CD8-positive, alpha-beta memory T cell (primary cell): ENCODE measurements around the gene NECTIN1. TPM values are rescaled to one million over a fixed set of nuclear protein-coding genes. Genes with fewer than 3 reads are reported as not detected.
A peak's percentile ranks its signal among the peaks of the same experiment; 100 is the strongest.

Experiments used
- CTCF ChIA-PET: fragments of 350-600 bp; sonication (Branson Sonifier 250); formaldehyde crosslinking; loops from one replicate; lab custom pipeline; 2021; ENCODE audit warnings: antibody characterized with exemption; lab: Charles Lee
- POLR2A ChIA-PET: fragments of 350-600 bp; sonication (Branson Sonifier 250); formaldehyde crosslinking; loops from one replicate; lab custom pipeline; 2021; ENCODE audit warnings: antibody characterized with exemption; lab: Charles Lee
- DNase-seq, 5 donors: peaks; one replicate each; pipeline versions ENCODE4 v3.0.0 to v3.0.0-alpha.2; 2020 to 2022; ENCODE audit warnings: mixed read lengths in 1 of 5
- H3K27ac ChIP-seq: one replicate; pipeline ENCODE4 v1.7.0; 2013; ENCODE audit warnings: low read depth, mild to moderate bottlenecking, low read length, moderate library complexity
- H3K27me3 ChIP-seq: 2 replicates; pipeline ENCODE4 v1.7.0; 2013; ENCODE audit warnings: low read length, mild to moderate bottlenecking; ENCODE audit not compliant: insufficient read depth, poor library complexity, severe bottlenecking
- H3K36me3 ChIP-seq: 2 replicates; pipeline ENCODE4 v1.7.0; 2013; ENCODE audit warnings: mild to moderate bottlenecking, low read length, moderate library complexity; ENCODE audit not compliant: insufficient read depth
- H3K4me1 ChIP-seq: 2 replicates; pipeline ENCODE4 v1.7.0; 2013; ENCODE audit warnings: mild to moderate bottlenecking, low read length, moderate library complexity; ENCODE audit not compliant: insufficient read depth
- H3K4me3 ChIP-seq: 2 replicates; pipeline ENCODE4 v1.7.0; 2013; ENCODE audit warnings: mild to moderate bottlenecking, low read length
- H3K9me3 ChIP-seq: 2 replicates; pipeline ENCODE4 v1.7.0; 2013; ENCODE audit warnings: mild to moderate bottlenecking, low read length
- H3K27ac Mint-ChIP-seq, 8 donors: one replicate each; pipeline ENCODE4 v1.8.0; 2020 to 2021; ENCODE audit warnings: mixed read lengths in 8 of 8, mild to moderate bottlenecking in 6 of 8, inconsistent platforms in 3 of 8, moderate library complexity in 3 of 8
- H3K27me3 Mint-ChIP-seq, 2 donors: one replicate each; pipeline ENCODE4 v1.8.0; 2020 to 2021; ENCODE audit warnings: mixed read lengths in 2 of 2, mild to moderate bottlenecking in 1 of 2, moderate library complexity in 1 of 2
- H3K36me3 Mint-ChIP-seq, 3 donors: one replicate each; pipeline ENCODE4 v1.8.0; 2020 to 2021; ENCODE audit warnings: mixed read lengths in 3 of 3, inconsistent platforms in 1 of 3, mild to moderate bottlenecking in 1 of 3
- H3K4me1 Mint-ChIP-seq, 3 donors: one replicate each; pipeline ENCODE4 v1.8.0; 2020 to 2021; ENCODE audit warnings: mixed read lengths in 3 of 3, inconsistent platforms in 1 of 3, mild to moderate bottlenecking in 1 of 3
- H3K4me3 Mint-ChIP-seq, 7 donors: one replicate each; pipeline ENCODE4 v1.8.0; 2020 to 2021; ENCODE audit warnings: mixed read lengths in 7 of 7, mild to moderate bottlenecking in 6 of 7, moderate library complexity in 4 of 7, inconsistent platforms in 2 of 7
- H3K9me3 Mint-ChIP-seq, 5 donors: one replicate each; pipeline ENCODE4 v1.8.0; 2020 to 2022; ENCODE audit warnings: mixed read lengths in 5 of 5, mild to moderate bottlenecking in 3 of 5, moderate library complexity in 2 of 5, inconsistent platforms in 1 of 5
- polyA plus RNA-seq: library from polyadenylated mRNA; unstranded; fragments of 300-500 nt; fragmentation: Illumina TruSeq; gene quantifications from one replicate; pipeline ENCODE4 v1.2.3, GENCODE V29; 2021
- total RNA-seq, 2 experiments: library from RNA; stranded (reverse); gene quantifications; one replicate each; pipeline ENCODE4 v1.2.3, GENCODE V29; 2021

The NECTIN1 gene
- total and polyA plus RNA-seq, 3 experiments from 2014 or later = 0.35 to 3.8 (median 3.0) TPM

GRCh38 chr11:119730789-119731386 lies 1.9 kb upstream of the NECTIN1 start:
- Mint-ChIP-seq H3K27me3 (peaks cover 36 to 41% of the 10 kb centered on the region in 2 donors), H3K36me3 (peaks cover 0 to 2% (median 0%) of the 10 kb centered on the region in 3 donors), H3K4me1 (peaks cover 12 to 25% (median 12%) of the 10 kb centered on the region in 3 donors), H3K27ac (peak overlapping the region in 1 of 8 donors; percentile 79), H3K9me3 (no peaks in the 10 kb centered on the region), H3K4me3 (peak overlapping the region; percentile 44 to 94 (median 81))
- H3K27me3 ChIP-seq = peaks cover 17% of the 10 kb centered on the region
- ChIA-PET CTCF (no interaction called here), POLR2A (no interaction called here)
- H3K27ac ChIP-seq = no peak overlapping the region
- no peak for DNase-seq
- no peak overlapping the region for H3K4me3 ChIP-seq
- H3K9me3 ChIP-seq = no peaks in the 10 kb centered on the region
- H3K4me1 ChIP-seq = peaks cover 21% of the 10 kb centered on the region
- H3K36me3 ChIP-seq = no peaks in the 10 kb centered on the region

DNA sequence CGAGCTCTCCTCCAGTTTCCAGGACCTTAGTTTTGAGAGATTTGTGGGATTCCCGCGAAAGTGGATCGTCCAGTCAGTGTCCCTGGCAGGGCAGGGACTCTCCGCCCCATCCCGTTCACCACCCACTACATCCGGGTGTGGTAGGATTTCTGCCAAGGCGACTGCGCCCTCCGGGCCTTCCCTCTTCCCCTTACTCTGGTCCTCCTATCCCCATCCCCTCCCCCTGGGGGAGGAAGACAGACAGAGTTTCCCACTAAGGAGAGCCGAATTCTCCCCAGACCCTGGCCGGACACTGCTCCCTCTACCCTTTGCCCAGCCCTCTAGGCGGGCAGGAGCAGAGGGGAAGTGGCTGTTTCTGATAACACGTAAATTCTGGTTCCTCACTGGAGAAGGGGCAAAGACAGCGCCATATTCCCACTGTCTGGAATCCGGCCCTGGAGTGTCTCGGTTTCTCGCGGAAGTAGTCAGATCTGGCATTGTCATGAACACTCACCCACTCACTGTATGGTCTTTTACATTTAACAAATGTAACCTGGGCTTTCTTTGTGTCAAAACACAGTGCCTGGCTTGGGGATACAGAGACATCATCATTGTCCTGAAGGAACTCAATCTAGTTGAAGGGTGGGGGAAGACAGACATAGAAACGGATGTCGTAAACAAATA lies 1.1 kb upstream of the NECTIN1 start:
- Mint-ChIP-seq H3K27me3 (peaks cover 34% of the 10 kb centered on the region in 2 donors), H3K27ac (peak overlapping the region in 5 of 8 donors; percentile 17 to 79 (median 36)), H3K9me3 (no peaks in the 10 kb centered on the region), H3K4me1 (peaks cover 12 to 25% (median 12%) of the 10 kb centered on the region in 3 donors), H3K36me3 (peaks cover 0 to 2% (median 0%) of the 10 kb centered on the region in 3 donors), H3K4me3 (peak overlapping the region; percentile 80 to 94 (median 82))
- Histone ChIP-seq H3K4me1 (peaks cover 21% of the 10 kb centered on the region), H3K27me3 (peaks cover 17% of the 10 kb centered on the region), H3K4me3 (peak overlapping the region; percentile 67), H3K36me3 (no peaks in the 10 kb centered on the region), H3K27ac (no peak overlapping the region), H3K9me3 (no peaks in the 10 kb centered on the region)
- no peak for DNase-seq
- POLR2A ChIA-PET = no interaction called here
- CTCF ChIA-PET = interaction anchor here (0.8 to 1.7 kb wide), 27 partner anchors 7 to 374 kb away, joined by 3 to 18 read pairs (median 5); no protein-coding TSS in a partner anchor

DNA sequence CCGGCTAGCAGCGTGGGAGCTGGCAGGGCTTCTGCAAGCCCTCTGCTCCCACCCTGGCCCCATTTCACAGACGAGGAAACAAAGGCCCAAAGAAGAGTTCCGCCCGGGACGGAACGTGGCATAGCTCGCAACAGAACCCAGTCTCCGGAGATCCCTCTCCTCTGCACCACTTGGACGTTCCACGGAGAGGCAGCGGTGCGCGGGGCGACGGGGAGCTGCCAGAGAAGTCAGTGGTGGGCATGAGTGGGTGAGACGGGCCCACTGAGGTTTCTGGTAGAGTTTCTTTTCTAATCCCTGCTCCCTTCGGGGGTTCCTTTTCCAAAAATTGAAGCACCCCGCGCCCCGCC lies 554 bp upstream of the NECTIN1 start:
- no peaks in the 10 kb centered on the region for H3K36me3 ChIP-seq
- H3K9me3 Mint-ChIP-seq = no peaks in the 10 kb centered on the region
- peak overlapping the region in 5 of 8 donors; percentile 9 to 79 (median 22) for H3K27ac Mint-ChIP-seq
- peaks cover 29 to 34% of the 10 kb centered on the region in 2 donors for H3K27me3 Mint-ChIP-seq
- CTCF ChIA-PET = interaction anchor here (0.8 to 1.7 kb wide), 29 partner anchors 8 to 373 kb away, joined by 3 to 18 read pairs (median 5); no protein-coding TSS in a partner anchor
- H3K4me1 ChIP-seq = peaks cover 21% of the 10 kb centered on the region
- peaks cover 12 to 25% (median 12%) of the 10 kb centered on the region in 3 donors for H3K4me1 Mint-ChIP-seq
- no peak overlapping the region for H3K27ac ChIP-seq
- H3K9me3 ChIP-seq = no peaks in the 10 kb centered on the region
- DNase-seq = no peak
- peak overlapping the region; percentile 80 to 94 (median 82) for H3K4me3 Mint-ChIP-seq
- peaks cover 17% of the 10 kb centered on the region for H3K27me3 ChIP-seq
- POLR2A ChIA-PET = no interaction called here
- peaks cover 0 to 2% (median 0%) of the 10 kb centered on the region in 3 donors for H3K36me3 Mint-ChIP-seq
- H3K4me3 ChIP-seq = peak overlapping the region; percentile 67

DNA sequence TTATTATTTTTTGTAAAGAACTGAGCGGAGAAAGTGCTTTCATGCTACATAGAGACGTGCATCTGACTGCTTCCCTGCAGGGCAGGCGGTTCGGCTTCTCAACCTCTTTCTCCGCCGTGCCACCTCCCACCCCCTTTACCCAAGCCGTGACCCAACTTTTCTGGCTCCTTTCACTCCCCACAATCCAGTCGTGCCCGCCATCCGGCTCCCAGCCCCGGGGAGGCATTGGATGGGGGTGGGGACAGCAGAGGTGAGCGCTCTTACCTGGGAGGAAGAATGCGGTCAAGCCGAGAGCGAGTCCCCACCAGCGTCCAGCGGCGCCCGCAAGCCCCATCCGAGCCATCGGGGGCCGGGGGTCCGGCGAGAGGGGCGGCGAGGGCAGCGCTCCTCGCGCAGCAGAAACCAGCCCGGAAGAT lies 781 bp downstream of the NECTIN1 start:
- Mint-ChIP-seq H3K27me3 (peaks cover 15 to 35% of the 10 kb centered on the region in 2 donors), H3K36me3 (peaks cover 0 to 2% (median 0%) of the 10 kb centered on the region in 3 donors), H3K9me3 (no peaks in the 10 kb centered on the region), H3K4me1 (peaks cover 12 to 25% (median 12%) of the 10 kb centered on the region in 3 donors), H3K27ac (peak overlapping the region; percentile 78 to 92 (median 88)), H3K4me3 (peak overlapping the region; percentile 91 to 97 (median 94))
- Histone ChIP-seq H3K27ac (no peak overlapping the region), H3K4me1 (peaks cover 21% of the 10 kb centered on the region), H3K9me3 (no peaks in the 10 kb centered on the region), H3K36me3 (no peaks in the 10 kb centered on the region), H3K27me3 (peaks cover 17% of the 10 kb centered on the region), H3K4me3 (peak overlapping the region; percentile 61)
- ChIA-PET CTCF (interaction anchor here (1.3 to 1.7 kb wide), 3 partner anchors 8 to 22 kb away, joined by 4 to 6 read pairs (median 4); no protein-coding TSS in a partner anchor), POLR2A (interaction anchor here (0.7 kb wide), 1 partner anchor 16 kb away, joined by 3 read pairs; no protein-coding TSS in a partner anchor)
- peak in 1 of 5 donors; percentile 16 for DNase-seq

GRCh38 chr11:119727523-119728151 lies 1.4 kb downstream of the NECTIN1 start:
- Mint-ChIP-seq H3K4me3 (peak overlapping the region; percentile 91 to 97 (median 94)), H3K9me3 (no peaks in the 10 kb centered on the region), H3K27ac (peak overlapping the region; percentile 78 to 92 (median 88)), H3K4me1 (peaks cover 12 to 25% (median 12%) of the 10 kb centered on the region in 3 donors), H3K36me3 (peaks cover 0 to 2% (median 0%) of the 10 kb centered on the region in 3 donors), H3K27me3 (peaks cover 14 to 32% of the 10 kb centered on the region in 2 donors)
- Histone ChIP-seq H3K27me3 (peaks cover 17% of the 10 kb centered on the region), H3K36me3 (no peaks in the 10 kb centered on the region), H3K9me3 (no peaks in the 10 kb centered on the region), H3K4me3 (peak overlapping the region; percentile 61), H3K4me1 (peaks cover 21% of the 10 kb centered on the region), H3K27ac (no peak overlapping the region)
- CTCF ChIA-PET = interaction anchor here (1.3 to 1.4 kb wide), 2 partner anchors 9 to 13 kb away, joined by 4 to 6 read pairs; no protein-coding TSS in a partner anchor
- DNase-seq = peak; percentile 10 to 55 (median 21)
- POLR2A ChIA-PET = interaction anchor here (0.7 kb wide), 1 partner anchor 17 kb away, joined by 3 read pairs; no protein-coding TSS in a partner anchor

DNA sequence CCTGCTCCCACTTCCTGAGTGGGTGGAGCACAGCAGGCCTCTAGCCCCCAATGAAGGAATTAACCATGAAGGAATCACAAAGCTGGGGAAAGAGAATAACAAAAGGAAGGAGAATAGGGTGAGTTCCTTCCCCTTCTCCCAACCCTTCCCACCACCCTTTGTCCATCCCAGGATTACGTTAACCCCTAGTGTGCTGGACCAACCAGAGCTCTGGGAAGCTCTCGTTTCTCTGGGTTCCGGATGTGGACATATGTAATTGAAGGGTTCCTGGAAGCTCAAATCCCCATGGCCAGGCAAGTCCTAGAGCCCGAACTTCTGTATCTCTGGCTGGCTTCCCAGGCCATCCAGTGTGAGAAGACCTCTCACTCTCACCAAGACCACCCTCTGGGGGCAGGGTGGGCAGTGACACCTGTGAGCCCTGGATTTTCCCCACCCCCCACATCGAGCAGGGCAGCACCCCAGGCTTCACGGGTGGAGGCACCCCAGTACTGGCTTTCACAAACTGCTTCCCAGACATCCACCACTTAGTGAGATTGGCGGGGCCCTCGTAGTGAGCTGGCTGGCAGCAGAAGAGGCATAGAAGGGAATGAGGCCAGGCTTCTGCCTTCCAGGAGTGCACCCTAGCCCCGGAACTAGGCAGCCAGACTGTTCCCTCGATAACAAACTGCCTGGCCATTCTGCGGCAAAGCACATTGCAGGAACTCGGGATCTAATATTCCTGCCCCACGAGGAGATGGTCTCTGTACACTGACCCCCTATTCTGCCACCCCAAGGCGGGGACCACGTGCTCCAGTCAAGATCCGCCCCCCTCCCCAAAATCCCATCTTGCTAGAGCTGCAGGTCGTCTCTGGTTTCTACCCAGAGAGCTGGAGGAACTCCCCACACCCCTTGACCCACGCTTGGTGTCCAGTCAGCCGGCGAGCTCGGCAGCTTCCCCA lies 2.1 kb downstream of the NECTIN1 start:
- no peak overlapping the region for H3K27ac ChIP-seq
- peaks cover 12 to 25% (median 12%) of the 10 kb centered on the region in 3 donors for H3K4me1 Mint-ChIP-seq
- ChIA-PET POLR2A (no interaction called here), CTCF (interaction anchor here (1.3 to 1.4 kb wide), 2 partner anchors 9 to 14 kb away, joined by 4 to 6 read pairs; no protein-coding TSS in a partner anchor)
- no peak for DNase-seq
- peaks cover 21% of the 10 kb centered on the region for H3K4me1 ChIP-seq
- H3K9me3 Mint-ChIP-seq = no peaks in the 10 kb centered on the region
- peaks cover 0 to 2% (median 0%) of the 10 kb centered on the region in 3 donors for H3K36me3 Mint-ChIP-seq
- peaks cover 17 to 32% of the 10 kb centered on the region in 2 donors for H3K27me3 Mint-ChIP-seq
- H3K27ac Mint-ChIP-seq = peak overlapping the region in 1 of 8 donors; percentile 83
- no peaks in the 10 kb centered on the region for H3K9me3 ChIP-seq
- H3K27me3 ChIP-seq = peaks cover 17% of the 10 kb centered on the region
- H3K4me3 Mint-ChIP-seq = peak overlapping the region; percentile 25 to 96 (median 70)
- no peaks in the 10 kb centered on the region for H3K36me3 ChIP-seq
- H3K4me3 ChIP-seq = no peak overlapping the region

DNA sequence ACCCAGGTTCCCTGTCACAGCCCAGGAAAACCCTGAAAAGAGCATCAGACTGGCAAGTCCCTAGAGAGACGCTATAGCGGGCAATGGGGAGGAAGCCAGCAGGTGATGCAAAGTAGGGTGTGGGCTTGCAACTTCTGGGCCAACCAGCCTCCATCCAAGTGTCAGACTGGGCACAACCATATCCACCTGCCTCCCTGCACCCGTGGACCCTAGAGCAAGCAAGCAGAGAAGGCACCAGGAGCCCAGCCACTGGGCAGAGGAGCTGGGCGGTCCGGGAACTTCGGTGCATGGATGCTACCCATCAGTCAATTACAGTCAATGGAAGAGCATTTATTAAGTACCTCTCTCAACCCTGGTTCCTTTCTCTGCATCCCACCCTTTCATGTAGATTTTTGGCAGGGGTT lies 2.8 kb downstream of the NECTIN1 start:
- peaks cover 13 to 29% of the 10 kb centered on the region in 2 donors for H3K27me3 Mint-ChIP-seq
- no peaks in the 10 kb centered on the region for H3K36me3 ChIP-seq
- H3K4me1 Mint-ChIP-seq = peaks cover 12 to 25% (median 12%) of the 10 kb centered on the region in 3 donors
- peaks cover 21% of the 10 kb centered on the region for H3K4me1 ChIP-seq
- no peaks in the 10 kb centered on the region for H3K9me3 ChIP-seq
- no peak overlapping the region for H3K4me3 ChIP-seq
- H3K36me3 Mint-ChIP-seq = peaks cover 0 to 2% (median 0%) of the 10 kb centered on the region in 3 donors
- H3K27ac Mint-ChIP-seq = peak overlapping the region in 1 of 8 donors; percentile 83
- DNase-seq = no peak
- H3K4me3 Mint-ChIP-seq = peak overlapping the region in 5 of 7 donors; percentile 25 to 71 (median 47)
- no peaks in the 10 kb centered on the region for H3K9me3 Mint-ChIP-seq
- peaks cover 17% of the 10 kb centered on the region for H3K27me3 ChIP-seq
- CTCF ChIA-PET = no interaction called here
- POLR2A ChIA-PET = no interaction called here
- no peak overlapping the region for H3K27ac ChIP-seq
